ENCODE results near the gene RTKN2.

Gene RTKN2

DNA sequence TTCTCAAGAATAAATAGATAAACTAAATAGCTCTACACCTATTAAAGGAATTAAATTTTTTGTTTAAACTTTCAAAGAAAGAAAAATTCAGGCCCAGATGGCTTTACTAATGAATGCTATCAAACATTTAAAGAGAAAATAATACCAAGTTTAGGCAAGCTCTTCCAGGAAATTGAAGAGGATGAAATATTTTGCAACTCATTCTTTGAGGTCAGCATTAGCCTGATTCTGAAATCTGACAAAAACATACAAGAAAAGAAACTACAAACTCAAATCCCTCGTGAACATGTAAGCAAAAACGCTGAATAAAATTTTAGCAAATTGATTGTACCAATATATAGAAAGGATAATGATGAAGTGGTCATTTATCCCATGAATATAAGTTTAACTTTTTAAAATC, 93.4 kb downstream of the RTKN2 start:
- no peak for DNase-seq (ENCODE audit: low read depth in 2 of 2)

DNA sequence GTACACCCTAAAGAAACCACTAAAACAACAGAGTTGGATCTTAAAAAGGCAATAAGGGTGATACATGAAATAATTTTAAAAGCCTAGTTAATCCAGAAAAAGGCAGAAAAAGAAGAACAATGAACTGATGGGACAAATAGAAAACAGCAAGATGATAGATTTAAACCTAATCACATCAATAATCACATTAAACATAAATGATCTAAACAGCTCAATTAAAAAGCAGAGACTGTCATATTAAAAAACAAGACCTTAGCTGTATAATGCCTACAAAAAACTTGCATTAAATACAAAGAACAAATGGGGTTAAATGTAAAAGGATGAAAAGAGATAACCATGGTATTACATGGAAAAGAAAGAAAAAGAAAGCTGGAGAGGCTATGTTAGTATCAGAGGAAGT, 96.2 kb downstream of the RTKN2 start:
- DNase-seq (ENCODE audit: low read depth in 2 of 2): no peak

DNA sequence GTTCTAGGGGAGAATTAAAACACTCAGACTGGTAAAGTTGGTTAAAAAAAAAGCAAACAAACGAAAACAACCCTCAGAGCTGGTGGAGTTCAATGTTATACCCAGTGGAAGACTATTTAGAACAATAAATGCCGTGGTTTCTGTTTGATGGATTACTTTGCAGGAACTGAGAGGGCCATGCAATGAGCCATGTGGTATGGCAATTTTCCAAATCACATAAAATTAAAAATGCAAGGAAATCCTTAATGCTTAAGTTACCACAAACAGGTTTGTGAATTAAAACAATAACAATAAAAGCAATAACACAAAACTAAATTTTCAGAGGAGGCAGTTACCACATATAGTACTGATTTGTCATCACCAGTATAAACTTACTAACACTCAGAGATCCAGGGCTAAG, 96.9 kb downstream of the RTKN2 start:
- DNase-seq (ENCODE audit: low read depth in 2 of 2): no peak

DNA sequence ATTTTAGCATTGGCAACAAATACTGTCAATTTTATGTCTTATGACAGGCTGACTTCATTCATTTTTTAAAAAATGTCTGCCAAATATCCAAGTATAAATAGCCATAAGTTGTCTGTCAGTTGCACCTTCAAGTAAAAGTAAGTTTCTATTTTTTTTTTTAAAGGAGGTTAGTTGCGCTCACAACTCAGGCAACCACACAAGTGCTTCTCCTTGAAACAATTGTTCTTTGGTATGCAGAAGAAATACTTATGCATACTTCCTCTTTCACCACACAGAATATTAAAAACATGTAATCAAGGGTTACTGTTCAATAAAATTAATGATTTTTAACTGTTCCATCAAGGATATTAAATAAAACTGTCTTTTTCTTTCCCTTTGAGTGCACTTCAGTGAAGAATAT, 97.9 kb downstream of the RTKN2 start:
- no peak for DNase-seq (ENCODE audit: low read depth in 2 of 2)

GRCh38 chr10:62166331-62167131, 102.1 kb downstream of the RTKN2 start:
- DNase-seq (ENCODE audit: low read depth in 2 of 2): no peak

- no peak for DNase-seq (ENCODE audit: low read depth in 2 of 2)
These were observed 102.8 kb downstream of the RTKN2 start for GRCh38 chr10:62165803-62166202.

DNA sequence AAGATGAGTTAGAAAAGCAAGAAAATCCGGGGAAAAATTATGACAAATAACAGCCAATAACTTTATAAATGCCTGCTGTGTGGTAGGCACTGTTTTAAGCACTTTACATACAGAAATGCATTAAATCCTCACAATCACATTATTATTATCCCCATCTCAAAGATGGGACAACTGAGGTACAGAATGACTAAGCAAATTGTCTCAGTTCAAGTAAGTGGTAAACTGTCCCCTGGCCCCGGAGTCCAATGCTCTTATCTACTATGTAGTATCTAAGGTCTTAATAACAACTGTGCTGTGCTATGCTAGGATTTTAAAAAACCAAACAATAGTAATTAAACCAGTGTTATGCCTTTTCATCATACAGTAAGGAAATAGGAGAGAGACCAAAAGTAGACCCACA, 105.6 kb downstream of the RTKN2 start:
- no peak for DNase-seq (ENCODE audit: low read depth in 2 of 2)

DNA sequence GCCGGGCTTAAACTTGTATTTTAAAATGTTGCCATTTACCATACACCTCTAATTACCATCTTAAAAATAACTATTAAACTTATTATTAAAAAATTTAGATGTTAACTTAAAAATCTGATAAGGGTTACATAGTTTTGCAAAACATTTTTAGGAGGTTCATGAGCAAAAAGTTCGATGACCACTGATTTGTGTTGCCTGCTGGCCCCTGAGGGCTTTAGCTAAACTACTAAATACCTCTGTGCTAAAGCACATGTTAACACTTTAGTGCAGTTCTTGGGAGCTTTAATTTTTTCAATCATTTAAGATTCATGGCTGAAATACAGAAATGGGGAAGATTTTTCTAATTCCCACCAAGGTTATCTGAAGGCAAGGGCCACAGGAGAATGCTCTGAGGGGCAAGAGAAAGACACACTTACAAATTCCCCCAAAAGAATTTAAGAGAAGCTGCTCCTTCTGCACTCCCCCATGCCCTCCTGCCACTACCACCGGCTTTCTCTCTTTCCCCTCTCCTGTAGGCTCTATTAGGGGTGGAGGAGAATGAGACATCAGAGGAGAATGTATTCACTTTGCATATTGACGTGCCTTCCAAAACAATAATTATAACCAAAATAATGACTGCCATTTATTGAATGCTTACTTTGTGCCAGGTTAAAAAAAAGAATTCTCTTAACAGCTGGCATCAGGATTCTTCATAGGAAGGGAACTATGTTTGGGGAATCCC, 106.2 kb downstream of the RTKN2 start:
- DNase-seq (ENCODE audit: low read depth in 2 of 2): no peak

DNA sequence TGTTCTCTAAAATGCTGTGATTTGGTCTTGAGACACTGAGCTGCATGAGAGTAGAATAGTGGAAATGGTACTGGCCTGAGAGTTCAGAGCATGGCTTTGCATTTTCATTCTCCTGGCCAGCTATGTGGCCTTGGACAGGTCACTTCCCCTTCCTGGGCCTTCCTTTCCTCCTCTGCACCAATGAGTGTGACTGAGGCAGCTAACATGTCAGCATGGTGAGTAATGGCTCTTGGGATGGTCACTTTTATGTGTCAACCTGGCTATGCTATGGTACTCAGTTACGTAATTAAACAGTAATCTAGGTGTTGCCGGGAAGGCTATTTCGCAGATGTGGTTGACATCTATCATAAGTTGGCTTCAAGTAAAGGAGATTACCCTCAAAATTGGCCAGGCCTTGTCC, 109.3 kb downstream of the RTKN2 start:
- DNase-seq (ENCODE audit: low read depth in 2 of 2): no peak

DNA sequence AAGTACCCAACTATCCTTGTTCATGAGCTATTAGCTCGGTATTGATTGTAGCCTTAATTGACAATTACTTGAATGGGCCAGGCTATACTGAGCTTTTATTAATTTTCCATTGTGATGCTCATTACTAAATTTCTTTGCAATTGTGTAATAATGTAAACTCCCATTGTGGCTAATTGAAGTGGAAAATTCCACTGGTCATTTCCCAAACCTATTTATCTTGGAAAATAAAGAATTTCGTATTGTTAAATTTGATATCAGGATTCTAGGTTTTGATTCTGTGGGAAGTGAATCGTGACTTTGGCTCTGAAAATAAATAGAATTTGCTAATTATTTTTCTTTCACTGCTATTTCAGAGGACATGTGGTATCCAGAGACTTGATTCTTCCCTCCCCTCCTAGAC, 111.0 kb downstream of the RTKN2 start:
- no peak for DNase-seq (ENCODE audit: low read depth in 2 of 2)

GRCh38 chr10:62155054-62155680, 113.5 kb downstream of the RTKN2 start:
- DNase-seq (ENCODE audit: low read depth in 2 of 2): no peak

- DNase-seq (ENCODE audit: low read depth in 2 of 2): no peak
These were observed 114.4 kb downstream of the RTKN2 start for GRCh38 chr10:62154231-62154630.

GRCh38 chr10:62153191-62153590, 115.5 kb downstream of the RTKN2 start:
- DNase-seq (ENCODE audit: low read depth in 2 of 2): no peak

- no peak for DNase-seq (ENCODE audit: low read depth in 2 of 2)
These were observed 119.0 kb downstream of the RTKN2 start for GRCh38 chr10:62149621-62150020.

- DNase-seq (ENCODE audit: low read depth in 2 of 2): no peak
These were observed 120.5 kb downstream of the RTKN2 start for GRCh38 chr10:62148155-62148554.

- DNase-seq (ENCODE audit: low read depth in 2 of 2): no peak
These were observed 121.2 kb downstream of the RTKN2 start for GRCh38 chr10:62147425-62147824.

- no peak for DNase-seq (ENCODE audit: low read depth in 2 of 2)
These were observed 131.7 kb downstream of the RTKN2 start for GRCh38 chr10:62136931-62137330.

DNA sequence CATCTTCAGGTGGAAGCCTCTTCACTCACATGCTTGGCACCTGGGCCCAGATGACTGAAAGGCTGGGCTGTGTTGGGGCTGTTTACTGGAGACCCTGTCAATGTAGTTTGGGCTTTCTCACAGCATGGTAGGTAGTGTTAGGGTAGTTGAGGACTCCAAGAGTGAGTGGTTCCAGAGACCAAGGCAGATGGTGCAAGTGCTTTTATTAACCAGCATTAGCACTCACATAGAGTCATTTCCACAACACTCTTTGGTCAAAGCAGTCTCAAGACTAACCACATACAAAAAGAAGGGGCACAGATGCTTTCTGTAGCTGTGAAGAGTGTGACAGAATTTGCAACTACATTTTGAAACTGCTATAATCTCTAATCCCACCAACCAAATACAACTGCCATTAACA, 135.0 kb downstream of the RTKN2 start:
- no peak for DNase-seq (ENCODE audit: low read depth in 2 of 2)

Data from stimulated activated CD8-positive, alpha-beta memory T cell treated with anti-CD3 and anti-CD28 coated beads, Interleukin-2, amount 100 ng/mL, for 1 hour (primary cell).